Trophoblast cell (in vitro differentiated cells and primary cell): Measurements from ENCODE around the gene ZBTB42.

Source experiments
- DNase-seq, 2 donors: peaks; one replicate each; pipeline ENCODE4 v3.0.0-alpha.2; 2016
- H2AFZ ChIP-seq: 2 replicates; pipeline ENCODE4 v1.6.1; 2013; ENCODE audit warnings: low read length, moderate library complexity, mild to moderate bottlenecking; ENCODE audit not compliant: insufficient read depth, poor library complexity
- H2AK5ac ChIP-seq: 2 replicates; pipeline ENCODE4 v1.6.1; 2013; ENCODE audit warnings: mild to moderate bottlenecking, low read length
- H2BK120ac ChIP-seq: 2 replicates; pipeline ENCODE4 v1.6.1; 2013; ENCODE audit warnings: low read length, mild to moderate bottlenecking, moderate library complexity; ENCODE audit not compliant: insufficient read depth, poor library complexity
- H2BK12ac ChIP-seq: 2 replicates; pipeline ENCODE4 v1.6.1; 2013; ENCODE audit warnings: mild to moderate bottlenecking, low read length, moderate library complexity
- H2BK5ac ChIP-seq: 2 replicates; pipeline ENCODE4 v1.6.1; 2013; ENCODE audit warnings: low read length, low read depth, moderate library complexity, mild to moderate bottlenecking; ENCODE audit not compliant: poor library complexity
- H3K14ac ChIP-seq: 2 replicates; pipeline ENCODE4 v1.6.1; 2013; ENCODE audit warnings: mild to moderate bottlenecking, low read length
- H3K18ac ChIP-seq: 2 replicates; pipeline ENCODE4 v1.6.1; 2013; ENCODE audit warnings: mild to moderate bottlenecking, low read length
- H3K23ac ChIP-seq: 2 replicates; pipeline ENCODE4 v1.6.1; 2013; ENCODE audit warnings: low read length
- H3K27ac ChIP-seq: 2 replicates; pipeline ENCODE4 v1.5.1; 2013; ENCODE audit warnings: low read depth, mild to moderate bottlenecking, inconsistent platforms, low read length, moderate library complexity
- H3K27me3 ChIP-seq: 2 replicates; pipeline ENCODE4 v1.6.1; 2013; ENCODE audit warnings: inconsistent platforms, mild to moderate bottlenecking, low read length, moderate library complexity; ENCODE audit not compliant: insufficient read depth
- H3K36me3 ChIP-seq, 2 experiments: 1 replicate in 1 of 2; 2 replicates in 1 of 2; pipeline ENCODE4 v1.6.1; 2013; ENCODE audit warnings: low read length in 2 of 2, mild to moderate bottlenecking in 2 of 2, moderate library complexity in 1 of 2; ENCODE audit not compliant: insufficient read depth in 2 of 2, control insufficient read depth in 1 of 2
- H3K4ac ChIP-seq: 2 replicates; pipeline ENCODE4 v1.6.1; 2013; ENCODE audit warnings: low read depth, mild to moderate bottlenecking, low read length, moderate library complexity
- H3K4me1 ChIP-seq, 2 experiments: 1 replicate in 1 of 2; 2 replicates in 1 of 2; pipeline ENCODE4 v1.6.1; 2013; ENCODE audit warnings: low read length in 2 of 2, mild to moderate bottlenecking in 2 of 2, moderate library complexity in 1 of 2; ENCODE audit not compliant: insufficient read depth in 2 of 2, control insufficient read depth in 1 of 2
- H3K4me2 ChIP-seq: 2 replicates; pipeline ENCODE4 v1.6.1; 2013; ENCODE audit warnings: inconsistent platforms, mild to moderate bottlenecking, low read length, moderate library complexity
- H3K4me3 ChIP-seq: 2 replicates; pipeline ENCODE4 v1.5.1; 2013; ENCODE audit warnings: mild to moderate bottlenecking, low read depth, low read length, inconsistent platforms
- H3K79me1 ChIP-seq: one replicate; pipeline ENCODE4 v1.6.1; 2013; ENCODE audit warnings: low read length
- H3K79me2 ChIP-seq: 2 replicates; pipeline ENCODE4 v1.6.1; 2013; ENCODE audit warnings: low read length, mild to moderate bottlenecking; ENCODE audit not compliant: control insufficient read depth, insufficient read depth, poor library complexity
- H3K9ac ChIP-seq: 2 replicates; pipeline ENCODE4 v1.6.1; 2013; ENCODE audit warnings: mild to moderate bottlenecking, low read length
- H3K9me3 ChIP-seq: 2 replicates; pipeline ENCODE4 v1.6.1; 2013; ENCODE audit warnings: low read depth, mild to moderate bottlenecking, control low read depth, inconsistent platforms, low read length; ENCODE audit not compliant: insufficient read depth
- H4K12ac ChIP-seq: 2 replicates; pipeline ENCODE4 v1.6.1; 2013; ENCODE audit warnings: low read depth, mild to moderate bottlenecking, low read length, moderate library complexity
- H4K8ac ChIP-seq: 2 replicates; pipeline ENCODE4 v1.6.1; 2013; ENCODE audit warnings: low read depth, mild to moderate bottlenecking, low read length, moderate library complexity
- H4K91ac ChIP-seq: one replicate; pipeline ENCODE4 v1.6.1; 2013; ENCODE audit warnings: low read depth, mild to moderate bottlenecking, low read length, moderate library complexity
- WGBS: extraction: QIAGEN DNeasy Blood & Tissue Kit; methylation state at CpG from one replicate; pipeline ENCODE4 v1.1.7; 2013; ENCODE audit warnings: missing lambda C conversion rate; ENCODE audit not compliant: insufficient read length, insufficient coverage; ENCODE audit errors: extremely low coverage; 5-methylcytosine and 5-hydroxymethylcytosine counted together

The ZBTB42 gene

DNA sequence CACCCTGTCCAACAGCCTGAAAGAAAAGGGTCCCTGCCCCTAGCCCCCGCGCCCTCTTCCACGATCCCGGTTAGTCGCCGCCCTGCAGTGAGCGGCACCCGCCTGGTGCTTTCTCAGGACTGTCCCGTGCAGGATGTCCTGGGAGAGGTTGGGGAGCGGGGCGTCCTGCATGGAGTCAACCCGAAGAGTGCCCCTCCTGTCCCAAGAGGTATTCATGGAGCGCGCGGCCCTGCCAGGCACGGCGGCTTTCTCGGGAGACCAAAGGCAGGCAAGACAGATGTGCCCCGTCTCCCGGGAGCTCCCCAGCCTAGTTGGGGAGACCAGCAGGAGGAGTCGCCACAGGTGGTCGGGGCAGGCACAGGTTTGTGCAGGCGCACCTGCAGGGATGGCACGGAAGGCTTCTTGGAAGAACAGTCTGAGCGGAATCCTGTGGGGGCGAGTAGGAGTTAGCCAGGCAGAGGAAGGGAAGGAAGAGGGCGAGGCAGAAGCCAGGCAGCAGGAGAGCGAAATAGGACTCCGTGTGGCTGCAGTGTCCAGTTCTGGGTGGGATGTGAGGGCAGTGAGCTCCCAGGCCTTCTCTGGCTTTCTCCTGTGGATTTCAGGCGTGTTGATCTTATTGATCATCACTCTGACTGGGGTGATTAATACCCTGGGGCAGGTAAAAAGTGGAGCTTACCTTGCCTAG, 47.2 kb upstream of the ZBTB42 start:
- H2AFZ ChIP-seq, result peak overlapping the region; percentile 68

GRCh38 chr14:104754213-104754851, 46.6 kb upstream of the ZBTB42 start:
- peaks cover 16% of the 10 kb centered on the region for H3K9me3 ChIP-seq
- H2AK5ac ChIP-seq, result no peak overlapping the region
- H3K4me1 ChIP-seq, result peaks cover 11 to 17% of the 10 kb centered on the region in 2 experiments
- H4K12ac ChIP-seq, result no peak overlapping the region
- no peak overlapping the region for H3K27ac ChIP-seq
- no peak overlapping the region for H2BK5ac ChIP-seq
- no peak overlapping the region for H2AFZ ChIP-seq
- peak overlapping the region; percentile 7 for H3K18ac ChIP-seq
- WGBS, result no CpG with 5 or more reads among the region's 13 CpGs
- H3K14ac ChIP-seq, result no peak overlapping the region
- H3K79me2 ChIP-seq, result peaks cover 13% of the 10 kb centered on the region
- H3K27me3 ChIP-seq, result no peaks in the 10 kb centered on the region
- no peak overlapping the region for H2BK120ac ChIP-seq
- H3K36me3 ChIP-seq, result peaks cover 40 to 42% of the 10 kb centered on the region in 2 experiments
- H3K9ac ChIP-seq, result peak overlapping the region; percentile 98
- no peak overlapping the region for H2BK12ac ChIP-seq
- H4K91ac ChIP-seq, result no peak overlapping the region
- peak overlapping the region; percentile 37 for H3K4ac ChIP-seq
- H3K4me2 ChIP-seq, result peak overlapping the region; percentile 92
- H3K23ac ChIP-seq, result no peak overlapping the region
- H3K79me1 ChIP-seq, result peaks cover 8% of the 10 kb centered on the region
- H4K8ac ChIP-seq, result no peak overlapping the region
- DNase-seq, result no peak
- H3K4me3 ChIP-seq, result peak overlapping the region; percentile 100

More for the DNA sequence above, 47.2 kb upstream of the ZBTB42 start:
- H3K4ac ChIP-seq, result peak overlapping the region; percentile 90
- H3K23ac ChIP-seq, result no peak overlapping the region
- peak overlapping the region; percentile 92 for H3K4me2 ChIP-seq
- peak overlapping the region; percentile 66 for H3K27ac ChIP-seq
- peak overlapping the region; percentile 85 for H4K12ac ChIP-seq
- H2BK12ac ChIP-seq, result no peak overlapping the region
- peaks cover 16% of the 10 kb centered on the region for H3K9me3 ChIP-seq
- H3K4me3 ChIP-seq, result peak overlapping the region; percentile 100
- peak overlapping the region; percentile 87 for H3K18ac ChIP-seq
- H2BK5ac ChIP-seq, result peak overlapping the region; percentile 78
- peak overlapping the region; percentile 93 for H3K14ac ChIP-seq
- H3K79me1 ChIP-seq, result peaks cover 8% of the 10 kb centered on the region
- peak overlapping the region; percentile 74 for H4K91ac ChIP-seq
- peak overlapping the region; percentile 97 for H4K8ac ChIP-seq
- no peaks in the 10 kb centered on the region for H3K27me3 ChIP-seq
- H3K79me2 ChIP-seq, result peaks cover 13% of the 10 kb centered on the region
- H3K9ac ChIP-seq, result peak overlapping the region; percentile 98
- WGBS, result no CpG with 5 or more reads among the region's 30 CpGs
- peak overlapping the region; percentile 90 for H2BK120ac ChIP-seq
- peak overlapping the region; percentile 80 for H2AK5ac ChIP-seq
- H3K4me1 ChIP-seq, result peaks cover 11 to 20% of the 10 kb centered on the region in 2 experiments
- peaks cover 34 to 36% of the 10 kb centered on the region in 2 experiments for H3K36me3 ChIP-seq
- DNase-seq, result peak; percentile 31 to 64

DNA sequence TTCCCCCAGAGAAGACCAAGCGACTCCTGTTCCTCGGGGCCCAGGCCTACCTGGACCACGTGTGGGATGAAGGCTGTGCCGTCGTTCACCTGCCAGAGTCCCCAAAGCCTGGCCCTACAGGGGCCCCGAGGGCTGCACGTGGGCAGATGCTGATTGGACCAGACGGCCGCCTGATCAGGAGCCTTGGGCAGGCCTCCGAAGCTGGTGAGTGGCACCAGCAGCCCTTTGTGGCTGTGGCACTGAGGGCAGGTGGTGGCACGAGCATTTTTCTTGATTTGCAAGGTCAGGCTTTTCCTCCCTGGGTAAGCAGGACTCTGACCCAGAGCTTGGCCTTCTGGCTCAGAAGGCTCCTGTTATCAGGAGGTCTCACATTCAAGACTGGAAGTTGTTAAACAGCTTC, 45.3 kb upstream of the ZBTB42 start:
- Histone ChIP-seq H3K27me3 (no peaks in the 10 kb centered on the region), H3K4me2 (no peak overlapping the region), H3K36me3 (peaks cover 51 to 55% of the 10 kb centered on the region in 2 experiments), H3K18ac (no peak overlapping the region), H4K8ac (no peak overlapping the region), H3K4me1 (peaks cover 11 to 17% of the 10 kb centered on the region in 2 experiments), H2AK5ac (no peak overlapping the region), H3K4ac (no peak overlapping the region), H4K12ac (no peak overlapping the region), H3K9me3 (peaks cover 12% of the 10 kb centered on the region), H4K91ac (no peak overlapping the region), H3K79me2 (peaks cover 13% of the 10 kb centered on the region), H3K79me1 (peaks cover 8% of the 10 kb centered on the region), H2BK5ac (no peak overlapping the region), H3K23ac (no peak overlapping the region), H2BK120ac (no peak overlapping the region), H2AFZ (no peak overlapping the region), H3K14ac (no peak overlapping the region), H3K27ac (no peak overlapping the region), H2BK12ac (no peak overlapping the region), H3K4me3 (no peak overlapping the region), H3K9ac (no peak overlapping the region)
- no peak for DNase-seq
- no CpG with 5 or more reads among the region's 11 CpGs for WGBS

- no CpG with 5 or more reads among the region's 27 CpGs for WGBS
- H3K23ac ChIP-seq, result no peak overlapping the region
- no peak overlapping the region for H2AK5ac ChIP-seq
- no peak overlapping the region for H2AFZ ChIP-seq
- H3K14ac ChIP-seq, result no peak overlapping the region
- H3K9ac ChIP-seq, result no peak overlapping the region
- no peak overlapping the region for H4K8ac ChIP-seq
- peaks cover 11 to 17% of the 10 kb centered on the region in 2 experiments for H3K4me1 ChIP-seq
- H3K18ac ChIP-seq, result no peak overlapping the region
- no peaks in the 10 kb centered on the region for H3K27me3 ChIP-seq
- no peak overlapping the region for H3K27ac ChIP-seq
- no peak overlapping the region for H4K12ac ChIP-seq
- no peak overlapping the region for H2BK5ac ChIP-seq
- peak overlapping the region; percentile 19 for H3K4me3 ChIP-seq
- H2BK120ac ChIP-seq, result no peak overlapping the region
- H3K4ac ChIP-seq, result no peak overlapping the region
- H3K4me2 ChIP-seq, result no peak overlapping the region
- H3K79me1 ChIP-seq, result peaks cover 8% of the 10 kb centered on the region
- DNase-seq, result no peak
- peaks cover 52 to 56% of the 10 kb centered on the region in 2 experiments for H3K36me3 ChIP-seq
- no peak overlapping the region for H2BK12ac ChIP-seq
- peaks cover 13% of the 10 kb centered on the region for H3K79me2 ChIP-seq
- peaks cover 8% of the 10 kb centered on the region for H3K9me3 ChIP-seq
- no peak overlapping the region for H4K91ac ChIP-seq
Measured at GRCh38 chr14:104756477-104757237, 44.2 kb upstream of the ZBTB42 start.
